Endothelial cell of umbilical vein (primary cell): ENCODE results near the gene CIP2A. TPM values are rescaled to one million over a fixed set of nuclear protein-coding genes. Genes with fewer than 3 reads are reported as not detected.

Source experiments
- BruUV-seq: library from RNA; stranded (reverse); fragments of 400-500 nt; replicated peaks from 2 replicates; lab custom pipeline; 2021; lab: Mats Ljungman, UMichigan
- CTCF ChIA-PET: fragments of 300-600, 350-600 bp; sonication (Branson Sonifier 250); formaldehyde crosslinking; loops from one replicate; lab custom pipeline; 2021; ENCODE audit warnings: antibody characterized with exemption, inconsistent platforms; lab: Charles Lee
- POLR2A ChIA-PET: fragments of 300-600, 350-600 bp; sonication (Branson Sonifier 250); formaldehyde crosslinking; loops from one replicate; lab custom pipeline; 2021; ENCODE audit warnings: antibody characterized with exemption, inconsistent platforms; lab: Charles Lee
- DNase-seq: peaks from one replicate; pipeline ENCODE4 v3.0.0-alpha.2; 2011; ENCODE audit warnings: low read depth, low spot score
- FAIRE-seq: peaks from 2 replicates; lab custom pipeline; 2011; peaks lifted over from hg19 to GRCh38; lab: Jason Lieb, UNC
- H2AFZ ChIP-seq: 2 replicates; pipeline ENCODE4 v1.6.0; 2012; ENCODE audit warnings: low read depth, low read length, control low read depth, inconsistent platforms
- H3K27ac ChIP-seq: 2 replicates; pipeline ENCODE4 v1.5.1; 2011; ENCODE audit warnings: low read depth, mild to moderate bottlenecking, control low read depth, low read length, moderate library complexity; ENCODE audit not compliant: insufficient read depth
- H3K27me3 ChIP-seq, 2 experiments: 2 replicates each; pipeline versions ENCODE4 v1.6.0 to v1.6.1; 2011; ENCODE audit warnings: low read length in 2 of 2, mixed read lengths in 1 of 2; ENCODE audit not compliant: control insufficient read depth in 2 of 2, insufficient read depth in 2 of 2
- H3K36me3 ChIP-seq, 2 experiments: 2 replicates in 1 of 2; 3 replicates in 1 of 2; pipeline ENCODE4 v1.5.1; 2011; ENCODE audit warnings: low read length in 2 of 2, mild to moderate bottlenecking in 1 of 2, moderate library complexity in 1 of 2; ENCODE audit not compliant: control insufficient read depth in 2 of 2, insufficient read depth in 2 of 2; ENCODE audit errors: extremely low read depth in 1 of 2
- H3K4me1 ChIP-seq: 3 replicates; pipeline ENCODE4 v1.5.1; 2011; ENCODE audit warnings: mild to moderate bottlenecking, low read length; ENCODE audit not compliant: control insufficient read depth, insufficient read depth; ENCODE audit errors: extremely low read depth
- H3K4me2 ChIP-seq: 2 replicates; pipeline ENCODE4 v1.6.1; 2011; ENCODE audit warnings: low read length, control low read depth, mixed read lengths; ENCODE audit not compliant: insufficient read depth
- H3K4me3 ChIP-seq, 3 experiments: fragments of 200-600 bp in 1 of 3; sonication (generic), shearing (Covaris generic) in 1 of 3; replicated peaks in 1 of 3; 2 replicates each; pipeline ENCODE4 v1.5.1; 2011 to 2016; ENCODE audit warnings: control low read depth in 3 of 3, low read length in 3 of 3, mild to moderate bottlenecking in 2 of 3, inconsistent platforms in 1 of 3, low read depth in 1 of 3, moderate library complexity in 1 of 3; ENCODE audit not compliant: insufficient read depth in 1 of 3
- H3K79me2 ChIP-seq: 2 replicates; pipeline ENCODE4 v1.6.0; 2012; ENCODE audit warnings: low read length, inconsistent platforms; ENCODE audit not compliant: control insufficient read depth, insufficient read depth
- H3K9ac ChIP-seq: replicated peaks from 2 replicates; pipeline ENCODE3; 2011; ENCODE audit warnings: low read length, control low read depth; ENCODE audit not compliant: insufficient read depth; ENCODE audit errors: extremely low read depth
- H3K9me1 ChIP-seq: replicated peaks from 3 replicates; pipeline ENCODE4 v1.6.0; 2011; ENCODE audit warnings: mild to moderate bottlenecking, low read length; ENCODE audit not compliant: control insufficient read depth, insufficient read depth; ENCODE audit errors: extremely low read depth
- H3K9me3 ChIP-seq: replicated peaks from 2 replicates; pipeline ENCODE4 v1.5.1; 2012; ENCODE audit warnings: low read length, inconsistent platforms; ENCODE audit not compliant: control insufficient read depth, insufficient read depth
- H4K20me1 ChIP-seq: replicated peaks from 2 replicates; pipeline ENCODE3; 2011; ENCODE audit warnings: mild to moderate bottlenecking, low read length; ENCODE audit not compliant: control insufficient read depth, insufficient read depth; ENCODE audit errors: extremely low read depth
- CTCF ChIP-seq, 2 donors: IDR thresholded peaks; 1 replicate in 1 of 2; 2 replicates in 1 of 2; pipeline ENCODE4 v1.5.1; 2011; ENCODE audit warnings: low read length in 2 of 2, mild to moderate bottlenecking in 2 of 2, moderate library complexity in 2 of 2, control low read depth in 1 of 2, inconsistent platforms in 1 of 2, low read depth in 1 of 2; ENCODE audit not compliant: insufficient read depth in 1 of 2; ENCODE audit errors: extremely low read depth in 1 of 2
- EZH2 ChIP-seq: IDR thresholded peaks from 2 replicates; pipeline ENCODE4 v1.6.1; 2012; ENCODE audit warnings: borderline replicate concordance, low read depth, mild to moderate bottlenecking, moderate library complexity, low read length, inconsistent platforms; ENCODE audit not compliant: severe bottlenecking
- FOS ChIP-seq: IDR thresholded peaks from 2 replicates; pipeline ENCODE4 v1.6.1; 2011; ENCODE audit warnings: mild to moderate bottlenecking, low read length, moderate library complexity, borderline replicate concordance; ENCODE audit not compliant: insufficient read depth
- GATA2 ChIP-seq: IDR thresholded peaks from 2 replicates; pipeline ENCODE4 v1.7.0; 2011; ENCODE audit warnings: low read depth, mild to moderate bottlenecking, moderate library complexity, mixed read lengths, low read length; ENCODE audit not compliant: insufficient read length, insufficient read depth
- JUN ChIP-seq: IDR thresholded peaks from 2 replicates; pipeline ENCODE4 v1.6.1; 2011; ENCODE audit warnings: borderline replicate concordance, low read depth; ENCODE audit not compliant: insufficient read length, insufficient read depth
- POLR2A ChIP-seq: IDR thresholded peaks from 2 replicates; pipeline ENCODE4 v1.6.1; 2012; ENCODE audit warnings: low read depth, mild to moderate bottlenecking, control low read depth, low read length
- dilution Hi-C: fragments of 300-500 bp; cut with MboI; formaldehyde crosslinking; loops from one replicate; pipeline ENCODE4 v1.15.0; 2019; ENCODE audit warnings: low sequenced_read_pairs; ENCODE audit not compliant: extremely low pct_ligation_motif_present
- intact Hi-C: fragments of 100-400 bp; cut with micrococcal nuclease; formaldehyde crosslinking; loops from one replicate; pipeline ENCODE4 v1.10.0; 2022
- polyA plus RNA-seq, 4 experiments: library from polyadenylated mRNA; depleted of rRNA in 3 of 4; stranded (reverse) in 3 of 4; unstranded in 1 of 4; fragments of >200 nt; gene quantifications; 2 replicates each; pipeline versions ENCODE4 v1.2.1 to v1.2.3, GENCODE V29; 2011 to 2012; ENCODE audit warnings: missing spikeins in 1 of 4
- total RNA-seq: library from RNA; stranded (reverse); gene quantifications from 2 replicates; pipeline ENCODE4 v1.2.3, GENCODE V29; 2021
- TF ChIP-seq, protein P1 (sequence below): IDR thresholded peaks from 2 replicates; pipeline ENCODE4 v1.6.1; 2011; ENCODE audit not compliant: insufficient read depth, insufficient read length

CIP2A gene
- total and polyA plus RNA-seq, 2 donors (not counting 3 experiments of a cell fraction or from before 2014, with no cell fraction given), result 9.4 to 33.7 TPM

DNA sequence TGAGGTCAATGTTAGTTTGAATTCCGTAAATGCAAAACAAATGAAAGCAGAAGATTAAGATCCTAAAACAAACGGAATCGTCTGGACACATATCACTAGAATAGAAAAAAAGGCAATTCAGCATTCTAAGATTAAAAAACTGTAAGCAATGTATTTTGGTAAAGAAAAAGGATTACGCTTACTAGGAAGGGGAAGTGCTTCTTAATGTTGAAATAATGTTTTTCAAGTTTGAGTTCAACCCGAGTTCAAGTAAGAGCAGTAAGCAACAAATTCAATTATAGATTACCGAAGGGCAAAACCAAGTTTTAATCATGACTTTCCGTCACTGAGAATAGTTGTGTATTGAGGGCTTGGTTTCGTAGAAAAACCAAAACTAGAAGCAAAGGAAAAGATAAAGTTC lies 637 bp downstream of the CIP2A start:
- no peaks in the 10 kb centered on the region for H3K27me3 ChIP-seq
- peaks cover 0 to 2% of the 10 kb centered on the region in 2 experiments for H3K36me3 ChIP-seq
- H3K9me1 ChIP-seq, result no peaks in the 10 kb centered on the region
- ChIA-PET POLR2A (no interaction called here), CTCF (interaction anchor here (0.8 to 1.9 kb wide), 7 partner anchors 10 to 326 kb away, joined by 3 to 6 read pairs (median 3); no protein-coding TSS in a partner anchor)
- peak overlapping the region; percentile 87 for H3K27ac ChIP-seq
- H3K9me3 ChIP-seq, result no peaks in the 10 kb centered on the region
- peak overlapping the region; percentile 72 to 86 (median 75) for H3K4me3 ChIP-seq
- TF ChIP-seq EZH2 (no peak), JUN (no peak), POLR2A (no peak), FOS (no peak), CTCF (IDR thresholded peaks at IDR 0.05; ENCODE audit: extremely low read depth in 1 of 2, insufficient read depth in 1 of 2, low read depth in 1 of 2, low read length in 2 of 2) (no peak), GATA2 (no peak)
- TF ChIP-seq, protein P1, sequence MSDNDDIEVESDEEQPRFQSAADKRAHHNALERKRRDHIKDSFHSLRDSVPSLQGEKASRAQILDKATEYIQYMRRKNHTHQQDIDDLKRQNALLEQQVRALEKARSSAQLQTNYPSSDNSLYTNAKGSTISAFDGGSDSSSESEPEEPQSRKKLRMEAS, result no peak
- DNase-seq, result no peak
- H3K9ac ChIP-seq, result peak overlapping the region; percentile 89
- H3K79me2 ChIP-seq, result peaks cover 55% of the 10 kb centered on the region
- H4K20me1 ChIP-seq, result no peaks in the 10 kb centered on the region
- no peak for FAIRE-seq
- peaks cover 18% of the 10 kb centered on the region for H3K4me1 ChIP-seq
- peak overlapping the region; percentile 76 for H2AFZ ChIP-seq
- intact Hi-C loops (loop anchor here (2.0 kb wide), 1 partner anchor 26 kb away; no protein-coding TSS in a partner anchor), dilution Hi-C loops (no loop called here)
- BruUV-seq, result no TSS peak
- peak overlapping the region; percentile 95 for H3K4me2 ChIP-seq
